OCI-LY1 (cell line): ENCODE measurements around the gene PRR9.

ENCODE experiments used
- EZH2 ChIP-seq: fragments of 200-600 bp; sonication (generic), shearing (Covaris generic); IDR thresholded peaks from 2 replicates; pipeline ENCODE4 v1.8.0; 2017; ENCODE audit warnings: borderline replicate concordance, mixed run types, mild to moderate bottlenecking, antibody characterized with exemption, low read length, moderate library complexity, mixed read lengths
- TF ChIP-seq, protein P1 (sequence below): fragments of 200-600 bp; sonication (generic), shearing (Covaris generic); IDR thresholded peaks from 2 replicates; pipeline ENCODE4 v1.5.1; 2017; ENCODE audit warnings: mild to moderate bottlenecking, antibody characterized with exemption, low read length, moderate library complexity, mixed read lengths

DNA sequence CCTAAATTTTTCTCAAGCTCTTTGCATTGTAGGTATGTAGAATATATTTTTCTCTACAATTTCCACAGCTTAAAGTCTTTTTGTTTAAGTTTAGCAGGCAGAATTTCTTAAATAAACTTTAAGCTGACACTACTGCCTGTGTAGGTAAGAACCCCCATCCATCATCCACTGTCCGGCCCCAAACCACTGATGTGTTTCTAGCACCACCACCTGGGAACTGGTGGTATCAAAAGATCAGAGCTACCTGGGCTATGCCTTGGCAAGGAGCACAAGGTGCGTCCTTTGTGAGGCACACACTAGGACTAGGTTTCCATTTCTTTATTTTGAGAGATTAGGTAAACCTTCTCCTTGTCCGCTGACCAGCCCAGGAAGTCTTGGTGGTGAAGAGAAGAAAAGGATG lies 24.7 kb upstream of the PRR9 start:
- TF ChIP-seq, protein P1, sequence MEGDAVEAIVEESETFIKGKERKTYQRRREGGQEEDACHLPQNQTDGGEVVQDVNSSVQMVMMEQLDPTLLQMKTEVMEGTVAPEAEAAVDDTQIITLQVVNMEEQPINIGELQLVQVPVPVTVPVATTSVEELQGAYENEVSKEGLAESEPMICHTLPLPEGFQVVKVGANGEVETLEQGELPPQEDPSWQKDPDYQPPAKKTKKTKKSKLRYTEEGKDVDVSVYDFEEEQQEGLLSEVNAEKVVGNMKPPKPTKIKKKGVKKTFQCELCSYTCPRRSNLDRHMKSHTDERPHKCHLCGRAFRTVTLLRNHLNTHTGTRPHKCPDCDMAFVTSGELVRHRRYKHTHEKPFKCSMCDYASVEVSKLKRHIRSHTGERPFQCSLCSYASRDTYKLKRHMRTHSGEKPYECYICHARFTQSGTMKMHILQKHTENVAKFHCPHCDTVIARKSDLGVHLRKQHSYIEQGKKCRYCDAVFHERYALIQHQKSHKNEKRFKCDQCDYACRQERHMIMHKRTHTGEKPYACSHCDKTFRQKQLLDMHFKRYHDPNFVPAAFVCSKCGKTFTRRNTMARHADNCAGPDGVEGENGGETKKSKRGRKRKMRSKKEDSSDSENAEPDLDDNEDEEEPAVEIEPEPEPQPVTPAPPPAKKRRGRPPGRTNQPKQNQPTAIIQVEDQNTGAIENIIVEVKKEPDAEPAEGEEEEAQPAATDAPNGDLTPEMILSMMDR, result peak; percentile 69
- TF ChIP-seq EZH2, result no peak
